ENCODE measurements around the gene PLCB4.

Gene PLCB4

DNA sequence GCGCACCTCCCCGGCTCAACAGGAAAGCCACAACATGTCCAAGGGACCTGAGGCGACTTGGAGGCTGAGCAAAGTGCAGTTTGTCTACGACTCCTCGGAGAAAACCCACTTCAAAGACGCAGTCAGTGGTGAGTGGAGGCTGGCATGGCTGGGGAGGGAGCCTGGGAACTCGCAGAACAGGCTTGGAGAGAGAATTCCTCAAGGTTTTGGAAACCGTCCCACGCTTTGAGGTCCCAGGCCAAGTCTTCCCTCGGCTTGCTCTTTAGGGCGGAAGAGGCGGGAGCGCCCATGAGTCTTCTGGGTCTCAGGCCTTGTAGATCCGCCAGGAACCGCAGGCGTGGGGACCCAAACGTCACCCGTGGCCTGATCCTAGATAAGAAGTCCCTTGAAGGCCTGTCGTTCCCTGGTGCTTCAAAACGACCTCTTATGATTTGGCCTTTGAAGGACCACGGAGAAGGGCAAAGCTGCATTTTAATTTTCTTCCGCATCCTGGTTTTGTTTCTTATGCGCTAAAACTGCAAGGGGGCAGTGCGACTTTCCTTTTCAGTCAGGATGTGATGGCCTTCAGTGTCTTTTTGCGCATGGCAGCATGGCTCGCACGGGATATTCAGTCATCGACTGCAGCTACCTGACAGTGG lies 447.5 kb downstream of the PLCB4 start:
- no peak overlapping the region for H2AFZ ChIP-seq
- H3K79me2 ChIP-seq: no peaks in the 10 kb centered on the region
- H3K9ac ChIP-seq: no peak overlapping the region
- H3K4me3 ChIP-seq (ENCODE audit: low read depth, low read length): no peak overlapping the region
- no peak overlapping the region for H3K27ac ChIP-seq
- no peaks in the 10 kb centered on the region for H3K4me1 ChIP-seq
- no peaks in the 10 kb centered on the region for H3K36me3 ChIP-seq (ENCODE audit: control insufficient read depth, insufficient read depth, low read length)
- TF ChIP-seq, protein P1, sequence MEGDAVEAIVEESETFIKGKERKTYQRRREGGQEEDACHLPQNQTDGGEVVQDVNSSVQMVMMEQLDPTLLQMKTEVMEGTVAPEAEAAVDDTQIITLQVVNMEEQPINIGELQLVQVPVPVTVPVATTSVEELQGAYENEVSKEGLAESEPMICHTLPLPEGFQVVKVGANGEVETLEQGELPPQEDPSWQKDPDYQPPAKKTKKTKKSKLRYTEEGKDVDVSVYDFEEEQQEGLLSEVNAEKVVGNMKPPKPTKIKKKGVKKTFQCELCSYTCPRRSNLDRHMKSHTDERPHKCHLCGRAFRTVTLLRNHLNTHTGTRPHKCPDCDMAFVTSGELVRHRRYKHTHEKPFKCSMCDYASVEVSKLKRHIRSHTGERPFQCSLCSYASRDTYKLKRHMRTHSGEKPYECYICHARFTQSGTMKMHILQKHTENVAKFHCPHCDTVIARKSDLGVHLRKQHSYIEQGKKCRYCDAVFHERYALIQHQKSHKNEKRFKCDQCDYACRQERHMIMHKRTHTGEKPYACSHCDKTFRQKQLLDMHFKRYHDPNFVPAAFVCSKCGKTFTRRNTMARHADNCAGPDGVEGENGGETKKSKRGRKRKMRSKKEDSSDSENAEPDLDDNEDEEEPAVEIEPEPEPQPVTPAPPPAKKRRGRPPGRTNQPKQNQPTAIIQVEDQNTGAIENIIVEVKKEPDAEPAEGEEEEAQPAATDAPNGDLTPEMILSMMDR (IDR thresholded peaks at IDR 0.05): no peak
- no peaks in the 10 kb centered on the region for H3K27me3 ChIP-seq (ENCODE audit: control insufficient read depth, insufficient read depth, low read length)
- no peaks in the 10 kb centered on the region for H3K9me3 ChIP-seq (ENCODE audit: control insufficient read depth, low read length)
- no peak overlapping the region for H3K4me2 ChIP-seq (ENCODE audit: low read length)

DNA sequence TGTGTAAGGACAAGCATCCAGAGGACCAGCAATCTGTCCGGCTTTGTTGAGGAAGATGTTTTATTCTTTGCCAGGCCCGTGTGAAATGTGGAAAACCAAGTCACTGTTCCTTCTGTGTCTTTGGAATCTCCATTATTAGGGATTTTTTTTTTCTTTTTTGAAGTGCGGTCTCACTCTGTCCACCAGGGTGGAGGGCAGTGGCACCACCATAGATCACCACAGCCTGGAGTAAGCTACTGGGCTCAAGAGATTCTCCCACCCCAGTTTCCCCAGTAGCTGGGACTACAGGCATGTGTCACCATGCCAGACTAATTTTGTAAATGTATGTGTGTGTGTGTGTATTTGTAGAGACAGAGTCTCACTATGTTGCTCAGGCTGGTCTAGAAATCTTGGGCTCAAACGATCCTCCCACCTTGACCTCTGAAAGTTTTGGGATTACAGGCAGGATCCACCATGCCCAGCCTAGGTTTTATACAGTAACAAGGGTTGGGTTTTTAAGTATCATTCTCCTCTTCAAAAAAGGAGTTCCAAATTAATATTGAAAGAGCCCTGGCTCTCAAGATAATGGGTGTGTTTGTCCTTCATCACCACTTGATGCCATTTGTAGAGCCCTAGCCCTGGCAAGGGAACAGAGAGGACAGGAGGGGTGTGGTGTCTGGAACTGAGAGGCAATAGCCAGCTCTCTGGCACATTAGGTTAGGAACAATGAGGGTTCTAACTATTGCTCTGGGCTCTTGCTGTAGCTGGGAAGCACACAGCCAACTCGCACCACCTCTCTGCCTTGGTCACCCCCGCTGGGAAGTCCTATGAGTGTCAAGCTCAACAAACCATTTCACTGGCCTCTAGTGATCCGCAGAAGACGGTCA lies 448.6 kb downstream of the PLCB4 start:
- TF ChIP-seq, protein P1 (IDR thresholded peaks at IDR 0.05): no peak
- Histone ChIP-seq H3K27me3 (ENCODE audit: control insufficient read depth, insufficient read depth, low read length) (no peaks in the 10 kb centered on the region), H3K79me2 (no peaks in the 10 kb centered on the region), H3K9me3 (ENCODE audit: control insufficient read depth, low read length) (no peaks in the 10 kb centered on the region), H3K36me3 (ENCODE audit: control insufficient read depth, insufficient read depth, low read length) (no peaks in the 10 kb centered on the region), H3K4me1 (no peaks in the 10 kb centered on the region), H3K4me3 (ENCODE audit: low read depth, low read length) (no peak overlapping the region), H3K4me2 (ENCODE audit: low read length) (no peak overlapping the region), H3K27ac (no peak overlapping the region), H2AFZ (no peak overlapping the region), H3K9ac (no peak overlapping the region)

DNA sequence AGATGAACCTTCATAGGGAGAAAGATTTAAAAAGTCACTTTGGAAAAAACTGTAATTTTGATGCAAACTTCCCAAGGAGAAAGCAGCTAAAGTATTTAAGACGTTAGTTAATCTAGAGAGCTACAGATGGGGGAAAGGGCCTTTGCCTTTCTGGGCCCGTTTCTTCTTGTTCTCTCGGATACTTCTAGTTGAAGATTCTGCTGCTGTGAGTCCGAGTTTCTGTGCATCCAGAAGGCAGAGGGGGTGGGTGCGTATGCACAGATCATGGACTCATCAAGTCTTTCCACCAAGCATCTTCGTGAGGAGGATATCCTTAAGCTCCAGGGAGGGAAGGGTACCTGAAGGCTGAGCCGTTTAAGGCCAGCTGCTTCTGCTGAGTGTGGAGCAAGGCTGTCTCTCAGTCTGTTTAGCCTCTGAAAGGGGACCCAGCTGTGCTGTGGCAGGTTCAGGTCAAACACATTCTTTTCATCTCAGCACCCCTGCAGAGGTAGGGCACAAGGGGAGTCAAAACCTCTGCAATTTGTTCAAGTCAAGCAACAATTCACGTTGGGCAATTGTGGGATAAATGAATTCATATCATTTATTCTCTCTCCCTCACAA lies 449.8 kb downstream of the PLCB4 start:
- Histone ChIP-seq H3K79me2 (no peaks in the 10 kb centered on the region), H3K27ac (no peak overlapping the region), H3K4me3 (ENCODE audit: low read depth, low read length) (no peak overlapping the region), H3K4me2 (ENCODE audit: low read length) (no peak overlapping the region), H3K27me3 (ENCODE audit: control insufficient read depth, insufficient read depth, low read length) (no peaks in the 10 kb centered on the region), H2AFZ (no peak overlapping the region), H3K9me3 (ENCODE audit: control insufficient read depth, low read length) (no peaks in the 10 kb centered on the region), H3K9ac (no peak overlapping the region), H3K36me3 (ENCODE audit: control insufficient read depth, insufficient read depth, low read length) (no peaks in the 10 kb centered on the region), H3K4me1 (no peaks in the 10 kb centered on the region)
- TF ChIP-seq, protein P1 (IDR thresholded peaks at IDR 0.05): no peak

DNA sequence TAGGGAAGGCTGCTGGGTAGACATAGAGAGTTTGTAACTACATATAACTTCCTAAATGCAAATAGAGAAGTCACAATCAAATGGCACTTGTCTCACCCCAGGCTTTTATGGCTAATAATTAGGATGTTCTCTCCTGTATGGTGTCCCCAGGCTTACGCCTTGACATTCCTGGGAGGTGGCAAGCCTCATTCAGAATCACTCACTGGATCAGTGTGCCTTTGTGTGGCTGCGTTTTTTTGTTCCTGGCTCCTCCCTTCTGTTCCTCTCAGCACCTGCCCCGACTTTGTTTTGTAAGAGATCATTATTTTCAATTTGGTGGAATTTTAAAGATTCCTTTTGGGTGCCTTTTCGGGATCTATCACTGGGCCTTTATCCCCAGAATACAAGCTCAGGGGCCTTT lies 451.2 kb downstream of the PLCB4 start:
- H3K36me3 ChIP-seq (ENCODE audit: control insufficient read depth, insufficient read depth, low read length): no peaks in the 10 kb centered on the region
- no peaks in the 10 kb centered on the region for H3K4me1 ChIP-seq
- H3K79me2 ChIP-seq: no peaks in the 10 kb centered on the region
- no peaks in the 10 kb centered on the region for H3K9me3 ChIP-seq (ENCODE audit: control insufficient read depth, low read length)
- TF ChIP-seq, protein P1 (IDR thresholded peaks at IDR 0.05): no peak
- H3K27ac ChIP-seq: no peak overlapping the region
- no peak overlapping the region for H3K9ac ChIP-seq
- no peak overlapping the region for H3K4me2 ChIP-seq (ENCODE audit: low read length)
- H3K27me3 ChIP-seq (ENCODE audit: control insufficient read depth, insufficient read depth, low read length): no peaks in the 10 kb centered on the region
- no peak overlapping the region for H3K4me3 ChIP-seq (ENCODE audit: low read depth, low read length)
- no peak overlapping the region for H2AFZ ChIP-seq
